Measurements from ENCODE around the gene PILRB. TPM values are rescaled to one million over a fixed set of nuclear protein-coding genes. Genes with fewer than 3 reads are reported as not detected.
"Not testable (repeated sequence)": the region's sequence is repeated elsewhere in the genome, so short reads cannot be mapped to it uniquely, and the experiment has no call there.

Gene PILRB
- total RNA-seq, 1 donor from 2014 or later: 21.9 TPM

DNA sequence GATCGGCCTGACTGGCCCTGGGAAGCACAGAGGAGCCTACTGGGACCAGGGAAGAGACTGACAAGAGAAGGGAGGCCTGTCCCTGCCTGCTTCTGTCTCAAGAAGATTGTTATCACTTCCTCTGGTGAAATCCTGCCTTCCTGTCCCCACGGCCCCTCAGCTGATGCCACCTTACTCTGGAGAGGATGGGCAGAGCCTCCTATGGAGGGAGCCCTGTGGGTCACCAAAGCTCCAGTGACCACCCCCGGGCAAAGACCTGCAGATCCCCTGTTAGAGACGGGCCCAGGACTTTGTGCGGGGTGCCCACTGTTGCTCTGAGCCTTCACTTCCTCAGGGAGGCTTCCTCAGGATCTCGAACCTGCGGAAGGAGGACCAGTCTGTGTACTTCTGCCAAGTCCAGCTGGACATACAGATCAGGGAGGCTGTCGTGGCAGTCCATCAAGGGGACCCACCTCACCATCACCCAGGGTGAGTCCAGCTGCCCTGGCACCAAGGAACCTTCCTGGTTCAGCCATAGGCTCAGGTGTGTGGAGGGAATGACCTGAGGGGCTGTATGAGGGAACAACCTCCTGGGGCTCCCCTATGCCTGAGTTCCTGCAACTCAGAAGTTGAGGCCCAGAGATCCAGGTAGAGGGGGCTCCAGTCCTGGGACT is 1.4 kb upstream of the PILRB start:
- no peak for DNase-seq (ENCODE audit: low spot score)

- no peak for DNase-seq (ENCODE audit: low spot score)
These were observed 771 bp upstream of the PILRB start for GRCh38 chr7:100357131-100357561.

DNA sequence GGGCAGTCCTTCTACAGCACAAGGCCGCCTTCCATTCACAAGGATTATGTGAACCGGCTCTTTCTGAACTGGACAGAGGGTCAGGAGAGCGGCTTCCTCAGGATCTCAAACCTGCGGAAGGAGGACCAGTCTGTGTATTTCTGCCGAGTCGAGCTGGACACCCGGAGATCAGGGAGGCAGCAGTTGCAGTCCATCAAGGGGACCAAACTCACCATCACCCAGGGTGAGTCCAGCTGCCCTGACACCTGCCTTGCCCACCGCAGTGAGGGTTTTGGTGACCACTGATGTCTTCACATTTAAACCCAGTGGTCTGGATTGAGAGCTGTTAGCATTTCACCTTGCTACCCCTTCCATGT is 918 bp downstream of the PILRB start:
- no peak for DNase-seq (ENCODE audit: low spot score)

DNA sequence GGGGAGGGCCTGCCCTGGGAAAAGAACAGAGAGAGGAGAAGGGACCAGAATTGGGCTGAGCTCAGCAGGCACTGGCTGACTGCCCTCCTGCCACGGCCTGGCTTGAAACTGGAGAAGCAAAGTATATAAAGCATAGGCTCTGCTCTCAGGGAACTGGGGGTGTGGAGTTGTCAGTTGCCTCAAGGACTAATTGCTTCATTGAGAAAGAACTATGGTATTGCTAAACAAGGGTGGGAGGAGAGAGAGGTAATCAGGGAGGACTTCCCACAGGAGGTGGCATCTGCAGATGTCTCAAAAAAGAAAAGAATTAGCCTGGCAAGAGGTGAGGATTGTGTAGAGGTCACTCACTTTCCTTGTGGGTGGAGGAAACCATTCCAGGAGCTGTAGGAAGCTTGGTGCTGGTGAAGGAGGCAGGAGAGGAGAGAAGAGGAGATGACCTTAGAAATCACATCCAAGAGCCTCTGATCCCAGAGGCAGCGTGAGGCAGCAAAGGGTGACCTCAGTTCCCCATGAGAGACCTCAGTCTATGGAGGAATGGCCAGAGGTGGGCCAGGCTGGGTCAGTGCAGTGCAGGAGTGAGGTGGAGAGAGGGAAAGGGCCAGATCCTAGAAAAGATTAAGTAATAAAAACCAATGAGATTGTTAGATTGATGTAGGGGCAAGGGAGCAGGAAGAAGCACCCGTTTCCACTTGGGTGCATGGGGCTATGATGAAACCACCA is 2.4 kb downstream of the PILRB start:
- DNase-seq (ENCODE audit: low spot score): no peak

DNA sequence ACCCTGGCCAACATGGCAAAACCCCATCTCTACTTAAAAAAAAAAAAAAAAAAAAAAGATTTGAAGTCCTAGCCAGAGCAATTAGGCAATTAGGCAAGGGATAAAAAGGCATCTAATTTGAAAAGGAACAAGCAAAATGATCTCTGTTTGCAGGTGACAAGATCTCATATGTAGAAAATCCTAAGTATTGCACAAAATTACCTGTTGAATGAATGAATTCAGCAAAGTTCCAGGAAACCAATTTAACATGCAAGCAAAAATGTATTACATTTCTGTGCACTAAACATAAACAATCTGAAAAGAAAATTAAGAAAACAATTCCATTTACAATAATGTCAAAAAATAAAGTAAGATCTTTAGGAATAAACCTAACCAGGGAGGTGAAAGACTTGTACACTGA is 5.2 kb downstream of the PILRB start:
- no peak for DNase-seq (ENCODE audit: low spot score)

GRCh38 chr7:100363797-100364196 is 5.9 kb downstream of the PILRB start:
- not testable (repeated sequence) for DNase-seq (ENCODE audit: low spot score)

GRCh38 chr7:100364480-100364879 is 6.6 kb downstream of the PILRB start:
- DNase-seq (ENCODE audit: low spot score): no peak

- not testable (repeated sequence) for DNase-seq (ENCODE audit: low spot score)
These were observed 8.1 kb downstream of the PILRB start for GRCh38 chr7:100365998-100366367.

DNA sequence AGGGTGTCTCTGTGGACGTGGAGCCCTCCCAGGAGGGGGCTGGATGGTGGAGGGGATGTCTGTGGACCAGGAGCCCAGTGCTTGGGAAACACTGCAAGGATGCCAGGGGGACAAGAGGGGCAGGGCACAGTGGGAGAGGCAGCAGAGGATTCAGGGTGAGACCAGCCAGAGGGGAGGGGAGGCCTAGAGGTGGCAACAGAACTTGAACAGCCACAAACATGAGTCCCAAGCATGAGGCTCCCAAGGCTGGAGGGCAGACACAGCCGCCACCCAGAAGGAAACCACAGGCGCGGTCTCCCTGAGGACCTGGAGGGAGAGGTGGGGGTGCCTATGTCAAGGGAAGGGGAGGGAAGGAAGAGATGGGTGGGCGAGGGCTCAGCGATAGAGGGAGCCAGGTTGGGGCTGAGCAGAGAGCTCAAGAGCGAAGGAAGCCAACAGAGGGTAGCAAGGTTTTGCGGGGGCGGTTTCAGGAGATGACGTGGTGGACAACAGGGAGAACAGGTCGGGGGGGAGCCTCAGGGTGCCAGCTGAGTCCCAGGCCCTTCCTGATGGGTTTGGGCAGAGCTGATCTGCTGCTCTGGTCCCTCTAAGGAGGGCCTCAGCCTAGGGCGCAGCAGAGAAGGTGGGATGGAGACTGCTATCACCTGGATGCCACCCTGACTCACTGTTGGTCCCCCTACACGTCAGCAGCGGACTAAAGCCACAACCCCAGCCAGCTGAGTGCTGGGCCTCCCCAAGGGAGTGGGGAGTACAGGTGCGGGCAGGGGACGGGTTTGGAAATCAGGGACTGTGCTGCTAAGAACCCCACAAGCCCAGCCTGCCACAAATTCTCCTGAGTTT is 8.7 kb downstream of the PILRB start:
- no peak for DNase-seq (ENCODE audit: low spot score)

DNA sequence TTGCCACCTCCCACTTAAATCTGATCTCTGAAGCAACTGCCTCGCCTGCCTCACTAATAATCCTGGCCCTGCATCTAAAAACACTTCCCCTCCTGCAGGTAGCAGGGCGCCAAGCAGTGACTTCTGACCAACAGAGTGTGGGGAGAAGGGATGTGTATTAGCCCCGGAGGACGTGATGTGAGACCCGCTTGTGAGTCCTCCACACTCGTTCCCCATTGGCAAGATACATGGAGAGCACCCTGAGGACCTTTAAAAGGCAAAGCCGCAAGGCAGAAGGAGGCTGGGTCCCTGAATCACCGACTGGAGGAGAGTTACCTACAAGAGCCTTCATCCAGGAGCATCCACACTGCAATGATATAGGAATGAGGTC is 9.3 kb downstream of the PILRB start:
- DNase-seq (ENCODE audit: low spot score): no peak

DNA sequence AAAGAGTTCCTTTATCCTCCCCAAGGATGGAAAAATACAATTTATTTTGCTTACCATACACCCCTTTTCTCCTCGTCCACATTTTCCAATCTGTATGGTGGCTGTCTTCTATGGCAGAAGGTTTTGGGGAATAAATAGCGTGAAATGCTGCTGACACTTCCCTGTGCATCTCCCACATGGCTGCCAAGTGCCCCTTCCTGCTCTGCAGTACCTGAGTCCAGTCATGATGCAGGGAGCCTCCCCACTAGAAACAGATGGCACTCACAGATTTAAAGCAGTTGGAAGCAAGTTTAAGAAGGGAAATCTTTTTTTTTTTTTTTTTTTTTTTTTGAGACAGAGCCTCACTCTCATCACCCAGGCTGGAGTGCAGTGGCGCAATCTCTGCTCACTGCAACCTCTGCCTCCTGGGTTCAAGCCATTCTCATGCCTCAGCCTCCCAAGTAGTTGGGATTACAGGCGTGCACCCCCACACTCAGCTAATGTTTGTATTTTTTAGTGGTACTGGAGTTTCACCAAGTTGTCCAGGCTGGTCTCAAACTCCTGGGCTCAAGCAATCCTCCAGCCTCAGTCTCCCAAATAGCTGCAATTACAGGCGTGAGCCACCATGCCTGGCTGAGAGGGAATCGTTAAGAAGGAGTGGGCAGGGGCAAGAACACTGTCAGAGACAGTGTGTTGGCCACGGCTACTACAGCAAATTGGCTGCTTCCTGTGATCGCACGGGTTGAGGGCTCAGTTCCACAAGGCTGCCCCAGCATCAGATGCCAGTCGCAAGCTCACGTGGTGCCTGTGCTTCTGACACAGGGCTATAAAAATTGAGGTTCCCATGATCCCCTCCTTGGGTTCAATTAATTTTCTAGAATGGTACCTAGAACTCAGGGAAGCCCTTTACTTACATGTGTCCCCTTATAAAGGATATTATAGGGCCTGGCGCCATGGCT is 10.0 kb downstream of the PILRB start:
- no peak for DNase-seq (ENCODE audit: low spot score)

DNA sequence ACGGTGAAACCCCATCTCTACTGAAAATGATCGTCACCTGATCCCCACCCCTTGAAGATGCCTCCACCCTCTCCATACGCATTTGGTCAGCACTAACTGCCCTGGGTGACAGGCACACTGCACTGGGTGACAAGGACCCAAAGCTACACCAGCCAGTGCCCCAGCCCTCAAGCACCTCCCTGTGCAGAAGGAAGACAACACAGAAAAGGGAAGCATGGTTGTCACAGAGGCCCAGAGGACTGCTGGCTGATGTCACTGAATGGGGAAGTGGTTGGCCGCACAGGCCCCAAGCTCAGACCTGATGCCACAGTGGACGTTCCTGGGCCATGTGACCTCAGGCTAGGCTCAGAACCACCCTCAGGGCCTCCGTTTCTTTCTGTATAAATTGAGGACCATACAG is 11.2 kb downstream of the PILRB start:
- DNase-seq (ENCODE audit: low spot score): peak; percentile 55

- no peak for DNase-seq (ENCODE audit: low spot score)
These were observed 12.4 kb downstream of the PILRB start for GRCh38 chr7:100370303-100370702.

DNA sequence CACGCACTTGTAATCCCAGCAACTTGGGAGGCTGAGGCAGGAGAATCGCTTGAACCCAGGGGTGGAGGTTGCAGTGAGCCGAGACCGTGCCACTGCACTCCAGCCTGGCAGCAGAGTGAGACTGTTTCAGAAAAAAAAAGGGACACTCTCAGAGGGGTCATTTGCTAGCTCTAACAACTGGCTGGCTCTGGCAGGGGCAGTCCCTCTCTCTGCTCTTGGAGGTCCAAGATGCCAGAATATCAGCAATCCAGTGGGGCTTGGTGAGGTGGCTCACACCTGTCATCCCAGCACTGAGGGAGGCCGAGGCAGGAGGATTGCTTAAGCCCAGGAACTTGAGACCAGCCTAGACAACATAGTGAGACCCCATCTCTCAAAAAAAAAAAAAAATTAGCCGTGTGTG is 12.8 kb downstream of the PILRB start:
- no peak for DNase-seq (ENCODE audit: low spot score)

DNA sequence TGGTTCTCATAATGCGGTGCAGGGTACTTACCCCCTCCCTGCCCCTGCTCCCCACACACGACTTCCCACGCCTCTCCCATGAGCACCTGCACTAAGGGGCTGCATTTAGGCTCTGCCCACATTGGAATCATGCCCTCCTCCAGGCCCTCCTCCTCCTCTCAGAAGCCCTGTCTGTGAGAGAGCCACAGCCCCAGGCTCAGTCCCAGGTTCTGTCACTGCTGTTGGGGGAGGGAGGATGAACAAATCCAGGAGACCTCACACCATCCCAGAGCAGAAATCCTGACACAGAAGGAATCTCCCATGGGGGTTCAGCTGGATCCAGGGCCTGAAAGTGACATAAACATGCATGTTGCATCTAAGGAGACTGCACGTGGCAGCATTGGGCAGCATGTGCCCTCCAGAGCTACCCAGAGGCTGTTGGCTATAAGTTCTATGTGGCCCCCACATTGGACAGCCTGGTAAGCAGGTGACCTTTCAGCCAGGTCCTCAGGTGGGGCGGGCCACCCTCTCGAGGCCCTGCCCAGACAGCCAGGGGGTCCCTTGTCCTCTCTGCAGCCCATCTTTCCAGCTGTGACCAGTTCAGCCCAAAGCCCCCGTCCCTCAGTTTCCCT is 13.7 kb downstream of the PILRB start:
- DNase-seq (ENCODE audit: low spot score): no peak

DNA sequence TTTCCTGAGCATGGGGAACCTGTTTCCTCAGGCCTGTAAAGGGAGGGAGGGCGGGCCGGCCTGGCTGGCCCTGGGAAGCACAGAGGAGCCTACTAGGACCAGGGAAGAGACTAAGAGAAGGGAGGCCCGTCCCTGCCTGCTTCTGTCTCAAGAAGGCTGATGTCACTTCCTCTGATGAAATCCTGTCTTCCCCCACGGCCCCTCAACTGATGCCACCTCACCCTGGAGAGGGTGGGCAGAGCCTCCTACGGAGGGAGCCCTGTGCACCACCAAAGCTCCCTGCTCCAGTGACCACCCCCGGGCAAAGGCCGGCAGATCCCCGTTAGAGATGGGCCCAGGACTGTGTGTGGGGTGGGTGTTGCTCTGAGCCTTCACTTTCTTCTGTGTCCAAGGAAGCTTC is 14.3 kb downstream of the PILRB start:
- peak; percentile 69 for DNase-seq (ENCODE audit: low spot score)

- DNase-seq (ENCODE audit: low spot score): no peak
These were observed 14.8 kb downstream of the PILRB start for GRCh38 chr7:100372694-100373093.

DNA sequence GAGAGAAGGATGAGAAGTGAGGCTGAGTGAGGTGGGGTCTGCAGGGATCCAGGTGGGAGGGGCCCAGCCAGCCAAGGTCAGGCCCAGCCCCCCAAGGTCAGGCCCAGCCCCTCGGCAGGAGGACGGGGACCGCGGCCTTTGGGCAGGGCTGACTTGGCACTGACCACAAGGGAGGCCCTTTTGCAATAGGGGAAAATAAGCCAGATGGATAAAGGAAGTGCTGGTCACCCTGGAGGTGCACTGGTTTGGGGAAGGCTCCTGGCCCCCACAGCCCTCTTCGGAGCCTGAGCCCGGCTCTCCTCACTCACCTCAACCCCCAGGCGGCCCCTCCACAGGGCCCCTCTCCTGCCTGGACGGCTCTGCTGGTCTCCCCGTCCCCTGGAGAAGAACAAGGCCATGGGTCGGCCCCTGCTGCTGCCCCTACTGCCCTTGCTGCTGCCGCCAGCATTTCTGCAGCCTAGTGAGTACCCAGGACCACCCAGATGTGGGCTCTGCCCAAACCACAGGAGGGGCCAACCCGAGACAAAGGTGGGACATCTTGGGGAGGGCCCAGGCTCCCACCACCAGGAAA is 15.4 kb downstream of the PILRB start, which contains the start of gene PILRA:
Gene PILRA (plus strand): TSS at position 227 of the 571 bp plus-strand sequence. CDS start 170 bp downstream, at position 397.
- peak; percentile 31 for DNase-seq (ENCODE audit: low spot score)

- not testable (repeated sequence) for DNase-seq (ENCODE audit: low spot score)
These were observed 16.1 kb downstream of the PILRB start for GRCh38 chr7:100373870-100374598.

GRCh38 chr7:100374601-100375000 is 16.7 kb downstream of the PILRB start:
- DNase-seq (ENCODE audit: low spot score): no peak

Measured in umbilical cord (tissue), 2 donors.